HG02642 (cell line): ENCODE results near the gene TCERG1L.

Experiments
- ATAC-seq: cut with Tn5 transposase; IDR thresholded peaks from one replicate; pipeline ENCODE4 v1.9.1; 2021; ENCODE audit warnings: mild to moderate bottlenecking; ENCODE audit not compliant: unreplicated experiment, poor library complexity

The TCERG1L gene

DNA sequence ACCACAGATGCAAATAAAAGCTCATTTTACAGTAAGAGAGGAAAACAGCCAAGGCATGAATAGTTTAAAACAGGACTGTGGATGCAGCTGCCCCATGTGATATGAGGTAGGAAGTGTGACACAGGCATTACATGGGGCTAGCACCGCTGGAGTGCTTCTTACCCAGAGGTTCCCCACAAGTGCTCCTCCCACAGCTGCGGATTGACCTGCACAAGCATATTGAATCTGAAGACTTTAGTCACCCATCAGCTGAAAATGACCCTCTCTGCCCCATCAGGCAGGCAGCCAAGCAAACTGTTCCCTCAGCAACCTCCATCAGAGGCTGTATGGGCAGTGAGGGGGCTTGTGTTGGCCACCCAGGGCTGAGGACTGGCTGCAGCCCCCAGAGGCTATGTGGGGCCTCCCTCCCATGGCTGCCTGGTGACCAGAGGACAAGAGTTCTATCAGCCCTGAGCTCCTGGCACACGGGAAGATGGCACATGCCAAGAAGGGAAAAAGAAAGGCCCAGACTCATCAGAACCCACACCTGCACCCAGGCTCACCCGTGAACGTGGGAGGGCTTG lies 98.7 kb downstream of the TCERG1L start:
- no peak for ATAC-seq

- no peak for ATAC-seq
Measured at GRCh38 chr10:131211965-131212619, 99.4 kb downstream of the TCERG1L start.

DNA sequence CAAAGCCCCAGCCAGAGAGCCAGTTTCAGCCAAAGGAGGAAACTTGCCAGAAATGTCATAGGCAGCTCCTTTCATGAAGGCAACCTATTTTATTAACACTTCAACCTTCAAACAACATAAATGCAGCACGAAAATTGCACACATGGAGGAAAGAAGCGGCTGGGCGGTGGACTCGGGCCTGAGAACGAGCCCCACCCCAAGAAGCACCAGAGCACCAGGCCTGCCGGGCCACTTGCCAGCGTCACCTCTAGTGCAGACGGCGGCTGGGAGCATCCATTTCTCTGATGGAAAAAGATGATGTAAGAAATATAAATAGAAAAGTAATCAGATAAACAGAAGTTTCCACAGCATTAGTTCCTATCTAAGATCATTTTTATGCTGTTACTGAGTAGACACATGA lies 100.0 kb downstream of the TCERG1L start:
- ATAC-seq, result no peak

GRCh38 chr10:131211146-131211545 lies 100.4 kb downstream of the TCERG1L start:
- ATAC-seq, result no peak

DNA sequence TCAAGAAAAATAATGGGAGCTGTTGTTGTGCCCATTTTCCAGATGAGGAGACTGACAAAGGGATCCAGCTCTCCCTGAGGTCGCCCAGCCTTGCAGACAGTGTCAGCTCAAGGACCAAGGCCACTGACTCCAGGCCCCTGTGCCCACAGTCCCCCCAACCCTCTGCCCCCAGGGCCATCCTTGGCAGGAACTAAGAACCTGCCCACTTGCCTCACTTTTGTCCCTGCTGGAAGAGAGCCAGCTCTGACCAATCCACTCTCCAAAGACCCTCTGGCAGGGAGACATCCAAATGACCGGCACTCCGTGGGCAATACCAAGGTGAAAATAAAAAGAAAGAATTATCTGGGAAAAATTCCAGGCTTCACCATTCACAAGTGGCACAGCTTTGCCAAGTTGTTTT lies 101.3 kb downstream of the TCERG1L start:
- no peak for ATAC-seq

- ATAC-seq, result no peak
Measured at GRCh38 chr10:131207584-131208532, 103.7 kb downstream of the TCERG1L start.

DNA sequence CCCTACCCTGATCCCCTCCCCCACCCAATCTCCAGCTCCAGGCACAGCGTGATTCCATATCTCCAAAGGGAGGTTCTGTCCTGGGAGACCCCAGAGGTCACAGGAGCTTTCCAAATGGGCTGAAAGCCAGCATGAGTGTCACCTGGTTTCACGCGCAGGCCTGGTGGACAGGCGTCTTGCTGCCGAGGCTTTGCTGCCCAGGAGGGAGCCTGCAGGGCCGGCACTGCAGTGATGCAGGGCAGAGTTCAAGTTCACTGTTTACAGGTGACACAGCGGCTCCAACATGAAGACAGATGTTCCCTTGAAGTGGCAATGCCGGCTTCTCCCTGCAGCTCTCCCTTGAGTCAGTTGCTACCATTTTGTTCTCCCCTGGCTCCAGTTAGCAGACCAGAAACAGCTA lies 104.3 kb downstream of the TCERG1L start:
- no peak for ATAC-seq

- no peak for ATAC-seq
Measured at GRCh38 chr10:131206111-131206995, 105.2 kb downstream of the TCERG1L start.

GRCh38 chr10:131205556-131205955 lies 106.0 kb downstream of the TCERG1L start:
- no peak for ATAC-seq

DNA sequence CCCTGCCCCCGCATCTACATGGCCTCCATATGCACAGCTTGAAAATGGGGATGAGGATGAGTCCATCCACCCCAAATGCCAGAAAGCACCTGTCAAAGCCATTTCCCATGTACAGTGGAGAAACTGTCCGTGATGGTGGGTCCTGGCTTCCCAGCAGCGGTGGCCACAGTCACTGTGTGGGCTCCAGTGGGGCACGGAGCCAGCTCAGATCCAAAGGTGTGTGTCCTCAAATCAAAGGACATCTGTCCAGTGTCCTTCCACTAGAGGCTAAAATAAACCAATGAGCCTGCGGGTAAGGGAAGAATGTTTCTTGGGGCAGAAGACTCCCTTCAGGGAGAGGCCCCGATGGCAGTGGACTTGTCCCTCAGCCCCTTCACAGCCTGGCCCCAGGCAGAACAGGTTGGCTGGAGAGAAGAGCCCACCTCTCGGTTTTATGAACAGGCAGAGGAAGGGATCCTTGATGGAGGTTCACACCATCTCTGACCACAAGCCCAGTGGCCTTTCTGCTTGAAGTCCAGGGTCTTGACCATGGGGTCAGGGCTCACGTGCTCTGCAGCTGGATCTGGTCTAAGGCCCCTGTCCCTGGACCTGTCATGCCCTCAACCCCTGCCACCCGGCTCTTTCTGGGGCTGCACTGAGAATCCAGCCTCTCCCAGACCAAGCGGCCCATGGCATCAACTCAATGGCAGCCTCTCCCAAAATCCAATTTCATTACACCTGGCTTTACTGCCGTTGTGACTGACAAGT lies 106.9 kb downstream of the TCERG1L start:
- no peak for ATAC-seq

- no peak for ATAC-seq
Measured at GRCh38 chr10:131203456-131204357, 107.8 kb downstream of the TCERG1L start.

DNA sequence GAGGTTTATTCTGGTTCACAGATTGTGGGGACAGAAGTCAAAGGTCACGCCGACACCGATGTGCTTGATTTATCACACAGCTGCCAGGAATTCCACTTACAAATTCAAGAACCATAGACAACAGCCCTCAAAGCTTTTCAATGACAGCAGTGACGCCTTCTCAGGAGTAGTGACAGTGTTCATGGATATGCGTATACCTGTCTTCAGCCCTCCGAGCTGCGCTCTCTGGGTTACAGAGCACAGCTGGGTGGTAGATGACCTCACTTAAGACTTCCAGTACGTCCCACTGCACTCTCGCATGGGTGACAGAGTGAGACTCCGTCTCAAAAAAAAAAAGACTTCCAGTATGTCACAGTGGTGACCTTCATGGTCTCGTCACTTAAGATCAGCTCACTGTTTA lies 108.5 kb downstream of the TCERG1L start:
- ATAC-seq, result no peak

DNA sequence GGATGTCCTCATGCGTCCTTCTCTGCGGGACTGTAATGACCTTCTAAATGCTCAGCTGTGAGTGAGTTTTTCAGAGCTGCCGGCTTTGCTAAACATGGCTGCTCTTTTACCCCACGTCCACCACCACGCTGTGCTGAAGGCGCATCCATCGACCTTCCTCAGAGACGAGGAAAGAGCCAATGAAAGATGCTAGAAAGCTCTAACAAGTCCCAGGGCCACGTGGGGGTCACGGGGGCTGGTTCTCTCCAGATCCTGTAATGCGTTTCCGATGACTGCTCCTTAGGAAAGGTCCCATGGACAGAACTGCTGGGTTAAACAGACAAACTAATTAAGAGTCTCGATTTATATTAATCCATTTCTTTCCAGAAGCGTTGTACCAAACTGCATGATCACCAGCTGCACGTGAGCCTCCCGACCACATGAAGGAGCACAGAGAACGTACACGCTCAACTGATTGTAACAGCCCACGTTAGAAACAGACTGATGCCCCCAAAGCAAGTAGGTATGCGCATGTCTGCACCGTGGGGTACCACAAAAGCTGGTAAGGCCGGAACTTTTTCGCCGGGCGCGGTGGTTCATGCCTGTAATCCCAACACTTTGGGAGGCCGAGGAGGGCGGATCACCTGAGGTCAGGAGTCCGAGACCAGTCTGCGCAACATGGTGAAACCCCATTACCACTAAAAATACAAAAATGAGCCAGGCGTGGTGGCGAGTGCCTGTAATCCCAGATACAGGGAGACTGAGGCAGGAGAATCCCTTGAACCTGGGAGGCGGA lies 109.6 kb downstream of the TCERG1L start:
- ATAC-seq, result no peak

- ATAC-seq, result no peak
Measured at GRCh38 chr10:131200856-131201470, 110.6 kb downstream of the TCERG1L start.

GRCh38 chr10:131199646-131200045 lies 111.9 kb downstream of the TCERG1L start:
- ATAC-seq, result no peak

DNA sequence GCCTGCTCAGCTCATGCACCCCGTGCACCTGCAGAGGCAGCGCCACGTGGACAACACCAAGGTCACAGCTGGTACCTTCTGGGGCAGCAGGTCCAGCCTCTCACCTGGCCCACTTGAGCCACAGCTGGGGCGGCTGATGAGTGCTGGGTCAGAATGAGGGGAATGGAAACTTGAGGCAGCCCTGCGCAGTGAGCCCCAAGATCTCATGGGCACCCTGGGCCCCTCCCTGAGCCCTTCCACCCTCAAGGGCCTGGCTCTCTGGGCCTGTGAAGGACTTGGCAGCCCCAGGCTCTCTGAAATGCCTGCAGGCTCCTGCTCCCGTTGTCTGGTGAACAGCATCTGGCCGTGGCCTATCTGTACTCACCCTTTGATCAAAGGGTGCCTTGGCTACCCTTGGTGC lies 112.7 kb downstream of the TCERG1L start:
- no peak for ATAC-seq

GRCh38 chr10:131198401-131198800 lies 113.1 kb downstream of the TCERG1L start:
- ATAC-seq, result no peak
